ENCODE data around the gene FAM156A.
"Not testable (repeated sequence)": the region's sequence is repeated elsewhere in the genome, so short reads cannot be mapped to it uniquely, and the experiment has no call there.

DNA sequence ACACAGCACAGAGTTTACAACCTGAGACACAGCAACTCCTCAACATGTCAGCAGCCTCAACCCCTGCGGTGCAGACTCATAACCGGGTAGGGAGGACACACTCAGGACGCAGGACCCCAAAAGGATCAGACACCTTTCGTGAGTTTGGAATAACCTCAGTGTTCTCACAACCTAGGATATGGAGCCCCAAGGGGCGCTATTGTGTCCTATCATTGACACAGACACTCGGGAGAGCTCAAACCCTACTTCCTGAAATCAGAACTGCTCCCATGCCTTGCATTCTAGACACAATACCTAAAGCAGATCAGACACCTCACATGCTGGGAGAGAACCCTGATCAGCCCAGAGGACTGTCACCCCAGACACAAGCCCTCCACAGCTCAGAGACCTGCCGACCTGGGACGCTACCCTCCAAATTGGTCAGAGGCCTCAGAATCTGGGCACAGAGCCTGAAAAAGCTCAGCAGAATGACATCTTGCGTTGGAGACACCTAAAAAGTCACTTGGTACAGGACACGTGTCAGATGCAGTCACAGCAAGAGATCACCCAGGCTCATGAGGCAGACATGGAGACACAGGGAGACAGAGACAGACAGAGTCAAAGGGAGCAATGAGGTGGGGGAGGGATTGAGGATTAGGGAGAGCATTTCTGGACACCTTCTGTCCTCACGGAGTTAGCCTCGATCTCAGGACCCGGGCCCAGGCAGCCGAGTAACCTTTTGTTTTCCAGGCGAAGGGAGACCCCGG, 8.8 kb upstream of the FAM156A start:
- not testable (repeated sequence) for TF ChIP-seq CTCF, EZH2, EZH2phosphoT487 (IDR thresholded peaks at IDR 0.05)

Measured in neural progenitor cell (in vitro differentiated cells).